Calu3 (cell line): ENCODE results near the gene MED23. TPM values are rescaled to one million over a fixed set of nuclear protein-coding genes. Genes with fewer than 3 reads are reported as not detected.

Experiments used
- BruUV-seq: library from RNA; stranded (reverse); fragments of 400-500 nt; replicated peaks from 2 replicates; lab custom pipeline; 2021; lab: Mats Ljungman, UMichigan
- CTCF ChIA-PET: fragments of 300-600 bp; sonication (Branson Sonifier 250); formaldehyde crosslinking; loops from one replicate; lab custom pipeline; 2022; ENCODE audit warnings: antibody characterized with exemption; lab: Charles Lee
- DNase-seq: peaks from one replicate; pipeline ENCODE4 v3.0.0; 2022
- H3K27ac Mint-ChIP-seq: one replicate; pipeline ENCODE4 v1.8.0; 2022; ENCODE audit warnings: mixed read lengths; ENCODE audit not compliant: unreplicated experiment
- H3K27me3 Mint-ChIP-seq: one replicate; pipeline ENCODE4 v1.8.0; 2022; ENCODE audit warnings: mixed read lengths; ENCODE audit not compliant: unreplicated experiment
- H3K36me3 Mint-ChIP-seq: one replicate; pipeline ENCODE4 v1.8.0; 2022; ENCODE audit warnings: mild to moderate bottlenecking, moderate library complexity, mixed read lengths; ENCODE audit not compliant: insufficient read depth, unreplicated experiment
- H3K4me1 Mint-ChIP-seq: one replicate; pipeline ENCODE4 v1.8.0; 2022; ENCODE audit warnings: mild to moderate bottlenecking, low read depth, mixed read lengths; ENCODE audit not compliant: unreplicated experiment
- H3K4me3 Mint-ChIP-seq: one replicate; pipeline ENCODE4 v1.8.0; 2022; ENCODE audit warnings: mild to moderate bottlenecking, low read depth, moderate library complexity, mixed read lengths; ENCODE audit not compliant: unreplicated experiment
- H3K9me3 Mint-ChIP-seq: one replicate; pipeline ENCODE4 v1.8.0; 2022; ENCODE audit warnings: low read depth, mixed read lengths; ENCODE audit not compliant: unreplicated experiment
- intact Hi-C: fragments of 100-400 bp; cut with micrococcal nuclease; formaldehyde crosslinking; loops from one replicate; pipeline ENCODE4 v1.10.0; 2022; ENCODE audit not compliant: unreplicated experiment
- total RNA-seq: library from RNA; stranded (reverse); gene quantifications from 2 replicates; pipeline ENCODE4 v1.2.3, GENCODE V29; 2022
- TF ChIP-seq, protein P1 (sequence below): fragments of 200-600 bp; IDR thresholded peaks from one replicate; pipeline ENCODE4 v1.8.0; 2022; ENCODE audit warnings: antibody characterized with exemption; ENCODE audit not compliant: unreplicated experiment

The MED23 gene
- total RNA-seq, 1 experiment from 2014 or later: 31.0 TPM

GRCh38 chr6:131555992-131556391 is 72.0 kb downstream of the MED23 start:
- H3K4me1 Mint-ChIP-seq: no peaks in the 10 kb centered on the region
- BruUV-seq: no TSS peak
- DNase-seq: no peak
- TF ChIP-seq, protein P1, sequence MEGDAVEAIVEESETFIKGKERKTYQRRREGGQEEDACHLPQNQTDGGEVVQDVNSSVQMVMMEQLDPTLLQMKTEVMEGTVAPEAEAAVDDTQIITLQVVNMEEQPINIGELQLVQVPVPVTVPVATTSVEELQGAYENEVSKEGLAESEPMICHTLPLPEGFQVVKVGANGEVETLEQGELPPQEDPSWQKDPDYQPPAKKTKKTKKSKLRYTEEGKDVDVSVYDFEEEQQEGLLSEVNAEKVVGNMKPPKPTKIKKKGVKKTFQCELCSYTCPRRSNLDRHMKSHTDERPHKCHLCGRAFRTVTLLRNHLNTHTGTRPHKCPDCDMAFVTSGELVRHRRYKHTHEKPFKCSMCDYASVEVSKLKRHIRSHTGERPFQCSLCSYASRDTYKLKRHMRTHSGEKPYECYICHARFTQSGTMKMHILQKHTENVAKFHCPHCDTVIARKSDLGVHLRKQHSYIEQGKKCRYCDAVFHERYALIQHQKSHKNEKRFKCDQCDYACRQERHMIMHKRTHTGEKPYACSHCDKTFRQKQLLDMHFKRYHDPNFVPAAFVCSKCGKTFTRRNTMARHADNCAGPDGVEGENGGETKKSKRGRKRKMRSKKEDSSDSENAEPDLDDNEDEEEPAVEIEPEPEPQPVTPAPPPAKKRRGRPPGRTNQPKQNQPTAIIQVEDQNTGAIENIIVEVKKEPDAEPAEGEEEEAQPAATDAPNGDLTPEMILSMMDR: no peak
- H3K27me3 Mint-ChIP-seq: no peaks in the 10 kb centered on the region
- no peak overlapping the region for H3K27ac Mint-ChIP-seq
- H3K36me3 Mint-ChIP-seq: no peaks in the 10 kb centered on the region
- intact Hi-C loops: no loop called here
- CTCF ChIA-PET: no interaction called here
- H3K4me3 Mint-ChIP-seq: no peak overlapping the region
- no peaks in the 10 kb centered on the region for H3K9me3 Mint-ChIP-seq

- Mint-ChIP-seq H3K9me3 (no peaks in the 10 kb centered on the region), H3K4me1 (no peaks in the 10 kb centered on the region), H3K27me3 (peaks cover 16% of the 10 kb centered on the region), H3K36me3 (no peaks in the 10 kb centered on the region), H3K27ac (no peak overlapping the region), H3K4me3 (no peak overlapping the region)
- intact Hi-C loops: no loop called here
- no peak for DNase-seq
- BruUV-seq: no TSS peak
- TF ChIP-seq, protein P1: no peak
- CTCF ChIA-PET: interaction anchor here (0.6 kb wide), 1 partner anchor 143 kb away, joined by 3 read pairs; no protein-coding TSS in a partner anchor
These were observed 75.5 kb downstream of the MED23 start for GRCh38 chr6:131552572-131552971.

- Mint-ChIP-seq H3K4me1 (no peaks in the 10 kb centered on the region), H3K36me3 (no peaks in the 10 kb centered on the region), H3K4me3 (no peak overlapping the region), H3K27me3 (peaks cover 22% of the 10 kb centered on the region), H3K9me3 (no peaks in the 10 kb centered on the region), H3K27ac (no peak overlapping the region)
- intact Hi-C loops: no loop called here
- CTCF ChIA-PET: no interaction called here
- no peak for DNase-seq
- no TSS peak for BruUV-seq
- TF ChIP-seq, protein P1: no peak
These were observed 76.1 kb downstream of the MED23 start for GRCh38 chr6:131551902-131552301.

GRCh38 chr6:131549811-131550210 is 78.2 kb downstream of the MED23 start:
- no peak overlapping the region for H3K4me3 Mint-ChIP-seq
- H3K9me3 Mint-ChIP-seq: no peaks in the 10 kb centered on the region
- no peaks in the 10 kb centered on the region for H3K4me1 Mint-ChIP-seq
- no peak overlapping the region for H3K27ac Mint-ChIP-seq
- intact Hi-C loops: no loop called here
- TF ChIP-seq, protein P1: no peak
- DNase-seq: no peak
- H3K36me3 Mint-ChIP-seq: no peaks in the 10 kb centered on the region
- peaks cover 31% of the 10 kb centered on the region for H3K27me3 Mint-ChIP-seq
- CTCF ChIA-PET: no interaction called here
- BruUV-seq: no TSS peak
